Measurements from ENCODE around the gene LCE3A. TPM values are rescaled to one million over a fixed set of nuclear protein-coding genes. Genes with fewer than 3 reads are reported as not detected.

Gene LCE3A
- polyA plus RNA-seq, 1 donor (not counting 4 experiments of a cell fraction or from before 2014, with no cell fraction given), result not detected

GRCh38 chr1:152645146-152645545, 22.2 kb upstream of the LCE3A start:
- no peak for TF ChIP-seq CTCF (optimal IDR thresholded peaks at IDR 0.05 in 1 of 3, IDR thresholded peaks at IDR 0.05 in 1 of 3, conservative IDR thresholded peaks at IDR 0.05 in 1 of 3; ENCODE audit: extremely low read depth in 1 of 3, insufficient read depth in 2 of 3, low read length in 3 of 3)
- TF ChIP-seq EZH2 (IDR thresholded peaks at IDR 0.05; ENCODE audit: low read length), result no peak
- Histone ChIP-seq H2AFZ (ENCODE audit: control insufficient read depth, low read length) (no peak overlapping the region), H3K27me3 (ENCODE audit: control insufficient read depth, extremely low read depth, insufficient read depth, low read length) (peaks cover 5% of the 10 kb centered on the region), H3K9me3 (ENCODE audit: control insufficient read depth, low read depth, low read length) (no peaks in the 10 kb centered on the region), H3K9me1 (ENCODE audit: control insufficient read depth, extremely low read depth, insufficient read depth, low read length) (no peaks in the 10 kb centered on the region), H4K20me1 (ENCODE audit: control insufficient read depth, extremely low read depth, insufficient read depth, low read length) (no peaks in the 10 kb centered on the region), H3K4me2 (ENCODE audit: control insufficient read depth, extremely low read depth, insufficient read depth, low read depth, low read length) (no peak overlapping the region), H3K9ac (ENCODE audit: control insufficient read depth, extremely low read depth, insufficient read depth, low read length) (no peak overlapping the region), H3K4me3 (ENCODE audit: control insufficient read depth in 2 of 3, extremely low read depth in 1 of 3, insufficient read depth in 2 of 3, low read depth in 1 of 3, low read length in 3 of 3) (no peak overlapping the region), H3K36me3 (ENCODE audit: control insufficient read depth in 2 of 2, extremely low read depth in 1 of 2, insufficient read depth in 2 of 2, low read length in 2 of 2) (no peaks in the 10 kb centered on the region), H3K27ac (ENCODE audit: control insufficient read depth, insufficient read depth, low read length) (no peak overlapping the region), H3K4me1 (ENCODE audit: control insufficient read depth, extremely low read depth, insufficient read depth, low read length) (no peaks in the 10 kb centered on the region), H3K79me2 (ENCODE audit: control insufficient read depth, insufficient read depth, low read length) (no peaks in the 10 kb centered on the region)
- DNase-seq (ENCODE audit: low read depth, low spot score), result no peak
- FAIRE-seq, result no peak
- dilution Hi-C loops (cut with MboI; ENCODE audit: extremely low pct_ligation_motif_present, low sequenced_read_pairs), result no loop called here

GRCh38 chr1:152643945-152644344, 21.0 kb upstream of the LCE3A start:
- H3K27me3 ChIP-seq (ENCODE audit: control insufficient read depth, extremely low read depth, insufficient read depth, low read length), result peaks cover 5% of the 10 kb centered on the region
- H3K9me1 ChIP-seq (ENCODE audit: control insufficient read depth, extremely low read depth, insufficient read depth, low read length), result no peaks in the 10 kb centered on the region
- H3K4me2 ChIP-seq (ENCODE audit: control insufficient read depth, extremely low read depth, insufficient read depth, low read depth, low read length), result no peak overlapping the region
- dilution Hi-C loops (cut with MboI; ENCODE audit: extremely low pct_ligation_motif_present, low sequenced_read_pairs), result no loop called here
- no peaks in the 10 kb centered on the region for H3K36me3 ChIP-seq (ENCODE audit: control insufficient read depth in 2 of 2, extremely low read depth in 1 of 2, insufficient read depth in 2 of 2, low read length in 2 of 2)
- H3K9me3 ChIP-seq (ENCODE audit: control insufficient read depth, low read depth, low read length), result no peaks in the 10 kb centered on the region
- H3K4me1 ChIP-seq (ENCODE audit: control insufficient read depth, extremely low read depth, insufficient read depth, low read length), result no peaks in the 10 kb centered on the region
- H3K9ac ChIP-seq (ENCODE audit: control insufficient read depth, extremely low read depth, insufficient read depth, low read length), result no peak overlapping the region
- H2AFZ ChIP-seq (ENCODE audit: control insufficient read depth, low read length), result no peak overlapping the region
- DNase-seq (ENCODE audit: low read depth, low spot score) (no peak), FAIRE-seq (no peak)
- no peaks in the 10 kb centered on the region for H4K20me1 ChIP-seq (ENCODE audit: control insufficient read depth, extremely low read depth, insufficient read depth, low read length)
- no peak overlapping the region for H3K4me3 ChIP-seq (ENCODE audit: control insufficient read depth in 2 of 3, extremely low read depth in 1 of 3, insufficient read depth in 2 of 3, low read depth in 1 of 3, low read length in 3 of 3)
- H3K79me2 ChIP-seq (ENCODE audit: control insufficient read depth, insufficient read depth, low read length), result no peaks in the 10 kb centered on the region
- no peak overlapping the region for H3K27ac ChIP-seq (ENCODE audit: control insufficient read depth, insufficient read depth, low read length)
- TF ChIP-seq EZH2 (IDR thresholded peaks at IDR 0.05; ENCODE audit: low read length), result no peak
- TF ChIP-seq CTCF (optimal IDR thresholded peaks at IDR 0.05 in 1 of 3, IDR thresholded peaks at IDR 0.05 in 1 of 3, conservative IDR thresholded peaks at IDR 0.05 in 1 of 3; ENCODE audit: extremely low read depth in 1 of 3, insufficient read depth in 2 of 3, low read length in 3 of 3), result no peak

Data from keratinocyte (primary cell).